GM12878 (cell line): ENCODE measurements around the gene KPNA1. TPM values are rescaled to one million over a fixed set of nuclear protein-coding genes. Genes with fewer than 3 reads are reported as not detected.
A peak's percentile ranks its signal among the peaks of the same experiment; 100 is the strongest.

ENCODE experiments used
- ATAC-seq: fragments of 200-7000 bp; cut with Tn5 transposase; 3 replicates; pipeline ENCODE4 v1.9.1; 2020; ENCODE audit warnings: mild to moderate bottlenecking, moderate library complexity
- BruUV-seq: library from RNA; stranded (reverse); fragments of 400-500 nt; replicated peaks from 2 replicates; lab custom pipeline; 2021; lab: Mats Ljungman, UMichigan
- CTCF ChIA-PET: fragments of 300-600 bp; sonication (Branson Sonifier 250); formaldehyde crosslinking; extraction: SDS; loops from one replicate; lab custom pipeline; 2021; ENCODE audit warnings: inconsistent platforms; lab: Yijun Ruan, JAX
- POLR2A ChIA-PET: fragments of 350-600 bp; formaldehyde crosslinking; extraction: SDS; loops from one replicate; lab custom pipeline; 2021; ENCODE audit warnings: inconsistent platforms; lab: Charles Lee
- RAD21 ChIA-PET: fragments of 300-600 bp; sonication (Branson Sonifier 250); formaldehyde crosslinking; loops from one replicate; lab custom pipeline; 2023; ENCODE audit warnings: antibody characterized with exemption; ENCODE audit not compliant: unreplicated experiment; lab: Charles Lee
- SMC1A ChIA-PET: fragments of 300-600 bp; sonication (Branson Sonifier 250); formaldehyde crosslinking; loops from one replicate; lab custom pipeline; 2023; ENCODE audit not compliant: unreplicated experiment, uncharacterized antibody; lab: Charles Lee
- DNase-seq: peaks from one replicate; pipeline ENCODE4 v3.0.0-alpha.2; 2011; ENCODE audit warnings: low read depth, low spot score
- FAIRE-seq: peaks from 3 replicates; lab custom pipeline; 2011; peaks lifted over from hg19 to GRCh38; lab: Jason Lieb, UNC
- H2AFZ ChIP-seq: 2 replicates; pipeline ENCODE4 v1.6.0; 2011; ENCODE audit warnings: low read depth, low read length, control low read depth; ENCODE audit not compliant: control insufficient read depth
- H3K27ac ChIP-seq: 2 replicates; pipeline ENCODE4 v1.5.1; 2011; ENCODE audit warnings: control low read depth; ENCODE audit not compliant: control insufficient read depth, insufficient read depth
- H3K27me3 ChIP-seq, 2 experiments: replicated peaks in 1 of 2; 2 replicates each; pipeline versions ENCODE4 v1.6.0 to v1.6.1; 2011; ENCODE audit warnings: low read length in 1 of 2; ENCODE audit not compliant: control insufficient read depth in 2 of 2, insufficient read depth in 2 of 2
- H3K36me3 ChIP-seq, 2 experiments: 2 replicates each; pipeline ENCODE4 v1.5.1; 2011; ENCODE audit warnings: low read length in 1 of 2; ENCODE audit not compliant: control insufficient read depth in 2 of 2, insufficient read depth in 2 of 2
- H3K4me1 ChIP-seq: 2 replicates; pipeline ENCODE4 v1.6.1; 2011; ENCODE audit warnings: mild to moderate bottlenecking, low read length, moderate library complexity, mixed read lengths; ENCODE audit not compliant: control insufficient read depth, insufficient read depth
- H3K4me2 ChIP-seq: 2 replicates; pipeline ENCODE4 v1.6.0; 2011; ENCODE audit warnings: control low read depth; ENCODE audit not compliant: control insufficient read depth, insufficient read depth
- H3K4me3 ChIP-seq: fragments of 200-600 bp; sonication (generic); 2 replicates; pipeline ENCODE4 v1.5.1; 2016
- H3K79me2 ChIP-seq: 2 replicates; pipeline ENCODE4 v1.6.0; 2011; ENCODE audit warnings: low read length; ENCODE audit not compliant: control insufficient read depth, insufficient read depth
- H3K9ac ChIP-seq: 2 replicates; pipeline ENCODE4 v1.8.0; 2011; ENCODE audit warnings: low read length, control low read depth, mixed read lengths; ENCODE audit not compliant: control insufficient read depth, insufficient read depth
- H3K9me3 ChIP-seq: replicated peaks from 3 replicates; pipeline ENCODE4 v1.5.1; 2011; ENCODE audit warnings: mild to moderate bottlenecking, low read length; ENCODE audit not compliant: control insufficient read depth, insufficient read depth
- H4K20me1 ChIP-seq: 2 replicates; pipeline ENCODE4 v1.6.0; 2011; ENCODE audit not compliant: control insufficient read depth, insufficient read depth
- ASH2L ChIP-seq: fragments of 300-600, 200-600 bp; sonication (generic); IDR thresholded peaks from 2 replicates; pipeline ENCODE4 v1.6.1; 2017; ENCODE audit warnings: low read depth, mild to moderate bottlenecking, borderline replicate concordance
- BCL11A ChIP-seq: IDR thresholded peaks from 2 replicates; pipeline ENCODE4 v1.6.1; 2011; ENCODE audit warnings: low read depth, low read length
- DPF2 ChIP-seq: fragments of 450-650 bp; IDR thresholded peaks from 2 replicates; pipeline ENCODE4 v1.6.1; 2017; ENCODE audit warnings: mild to moderate bottlenecking
- EP300 ChIP-seq, 2 experiments: fragments of 150-350 bp in 1 of 2; IDR thresholded peaks; 2 replicates each; pipeline ENCODE4 v1.6.1; 2011 to 2012; ENCODE audit warnings: low read depth in 2 of 2, low read length in 2 of 2, borderline replicate concordance in 1 of 2, improper control_type of control experiment in 1 of 2, inconsistent platforms in 1 of 2; ENCODE audit not compliant: control insufficient read depth in 1 of 2
- FOXM1 ChIP-seq: IDR thresholded peaks from 2 replicates; pipeline ENCODE4 v1.6.1; 2012; ENCODE audit warnings: low read depth, mild to moderate bottlenecking, inconsistent platforms, low read length, moderate library complexity
- MEF2A ChIP-seq: IDR thresholded peaks from 2 replicates; pipeline ENCODE4 v1.6.1; 2011; ENCODE audit warnings: low read depth, mild to moderate bottlenecking, low read length, moderate library complexity; ENCODE audit not compliant: insufficient read depth
- MYC ChIP-seq: IDR thresholded peaks from 2 replicates; pipeline ENCODE4 v1.6.1; 2011; ENCODE audit warnings: mild to moderate bottlenecking, low read length, moderate library complexity, inconsistent platforms; ENCODE audit not compliant: insufficient read depth, insufficient replicate concordance, insufficient read length, severe bottlenecking
- NFYA ChIP-seq: IDR thresholded peaks from 2 replicates; pipeline ENCODE4 v1.6.1; 2011; ENCODE audit warnings: low read depth, mild to moderate bottlenecking, low read length, improper control_type of control experiment, borderline replicate concordance
- PML ChIP-seq: IDR thresholded peaks from 2 replicates; pipeline ENCODE4 v1.6.1; 2012; ENCODE audit warnings: low read length, inconsistent platforms
- RAD21 ChIP-seq: IDR thresholded peaks from 2 replicates; pipeline ENCODE4 v1.6.1; 2011; ENCODE audit warnings: mild to moderate bottlenecking, low read depth, low read length, moderate library complexity; ENCODE audit not compliant: insufficient read depth
- SMARCA5 ChIP-seq: fragments of 450-650 bp; IDR thresholded peaks from 2 replicates; pipeline ENCODE4 v1.6.1; 2017; ENCODE audit warnings: mild to moderate bottlenecking
- SPI1 ChIP-seq: IDR thresholded peaks from 2 replicates; pipeline ENCODE4 v1.6.1; 2011; ENCODE audit warnings: low read depth, mild to moderate bottlenecking, low read length, moderate library complexity, borderline replicate concordance; ENCODE audit not compliant: insufficient read depth
- SUZ12 ChIP-seq: fragments of 200-600 bp; sonication (generic); IDR thresholded peaks from one replicate; pipeline ENCODE4 v1.6.1; 2018; ENCODE audit warnings: antibody characterized with exemption, mild to moderate bottlenecking; ENCODE audit not compliant: unreplicated experiment
- ZNF207 ChIP-seq: fragments of 450-650 bp; IDR thresholded peaks from 2 replicates; pipeline ENCODE4 v1.6.1; 2014; ENCODE audit warnings: antibody characterized with exemption, mild to moderate bottlenecking, borderline replicate concordance
- WGBS: methylation state at CpG from one replicate; pipeline ENCODE4 v1.1.6; 2016; ENCODE audit warnings: low lambda C conversion rate; ENCODE audit not compliant: insufficient replicate concordance, insufficient coverage; ENCODE audit errors: missing lambda C conversion rate; 5-methylcytosine and 5-hydroxymethylcytosine counted together
- in situ Hi-C: fragments of 300-500 bp; cut with MboI; formaldehyde crosslinking; loops from 9 replicates; pipeline ENCODE4 v1.14.3; 2018; ENCODE audit warnings: mixed read lengths
- intact Hi-C: fragments of 100-400 bp; cut with micrococcal nuclease; formaldehyde crosslinking; loops from one replicate; pipeline ENCODE4 v1.14.2; 2022; ENCODE audit not compliant: unreplicated experiment
- polyA plus RNA-seq, 11 experiments: library from polyadenylated mRNA; depleted of rRNA in 4 of 11; unstranded in 6 of 11; stranded (reverse) in 5 of 11; fragments of >200 nt; fragmentation: Nextera tagmentation in 4 of 11; fragmentation: Illumina TruSeq in 1 of 11; extraction: Ambion mirVana in 4 of 11; extraction: Trizol in 1 of 11; gene quantifications; 1 replicate in 1 of 11; 2 replicates in 10 of 11; pipeline versions ENCODE4 v1.2.1 to v1.2.3, GENCODE V29; 2011 to 2016; ENCODE audit warnings: inconsistent platforms in 2 of 11, missing spikeins in 2 of 11, low read depth in 1 of 11
- total RNA-seq, 4 experiments: library from RNA; depleted of rRNA in 3 of 4; stranded (reverse); fragments of >200 nt in 3 of 4; fragmentation: Illumina TruSeq in 1 of 4; extraction: Trizol in 1 of 4; gene quantifications; 2 replicates each; pipeline versions ENCODE4 v1.2.1 to v1.2.3, GENCODE V29; 2013 to 2021
- TF ChIP-seq, protein P1 (sequence below): fragments of 450-650 bp; IDR thresholded peaks from 2 replicates; pipeline ENCODE4 v1.6.1; 2017; ENCODE audit warnings: antibody characterized with exemption, mild to moderate bottlenecking, moderate library complexity

KPNA1 gene
- total and polyA plus RNA-seq, 10 of the 15 experiments (the other 5 are each of a cell fraction or from before 2014, with no cell fraction given), result 8.5 to 52.7 (median 41.0) TPM

DNA sequence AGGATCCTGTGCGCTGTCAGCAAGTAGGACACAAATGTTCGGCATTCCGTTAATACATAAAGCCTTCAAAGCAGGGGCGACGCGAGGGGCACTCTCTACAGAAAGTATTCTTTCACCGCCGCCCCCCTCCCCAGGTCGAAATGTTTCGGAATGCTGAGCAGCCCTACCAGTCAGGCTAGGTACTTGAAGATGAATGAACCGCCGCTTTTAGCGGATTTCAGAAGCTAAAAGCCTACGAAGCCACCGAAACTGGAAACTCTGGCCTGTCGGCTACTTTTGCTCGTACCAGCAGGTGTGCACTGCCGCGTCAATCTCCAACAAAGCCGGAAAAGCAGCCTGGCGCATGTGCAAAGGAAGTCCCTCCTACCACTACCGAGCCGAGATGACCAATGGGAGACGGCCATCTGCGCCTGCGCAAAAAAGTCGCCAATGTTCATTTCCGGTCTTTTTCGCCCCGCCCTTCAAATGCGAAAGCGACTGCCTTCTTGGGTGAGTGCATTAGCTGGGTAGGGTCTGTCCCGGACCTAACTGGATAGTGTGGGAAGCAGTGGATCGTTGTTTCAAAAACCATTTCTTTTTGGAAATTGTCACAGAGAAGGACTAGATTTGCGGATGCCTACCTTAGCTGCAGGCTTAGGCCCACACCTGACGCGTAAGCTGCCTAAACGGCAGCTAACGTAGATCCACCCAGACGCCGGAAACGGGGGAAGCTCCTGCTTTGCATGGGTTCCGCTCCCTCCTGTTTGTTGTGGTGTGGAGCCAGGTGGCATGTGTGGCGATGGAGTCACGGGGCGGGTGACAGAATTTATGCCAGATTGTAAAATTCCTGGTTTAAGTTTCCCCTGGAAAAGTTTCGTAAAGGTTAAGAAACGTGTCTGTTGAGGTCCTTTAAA, 98.7 kb downstream of the KPNA1 start, which contains the start of gene WDR5B:
TSS of gene WDR5B (minus strand) at position 301 of the 893 bp plus-strand sequence. CDS start 534 bp downstream, outside the sequence.
- Histone ChIP-seq H3K4me1 (peaks cover 14% of the 10 kb centered on the region; the same call in 1 of the 2 replicates), H3K4me3 (peak within 1 kb of the TSS; percentile 77), H4K20me1 (no peaks in the 10 kb centered on the region), H3K36me3 (peaks cover 0 to 5% of the 10 kb centered on the region in 2 experiments; a peak in 2 of 4 replicates), H3K27ac (peak within 1 kb of the TSS; percentile 91), H3K27me3 (no peaks in the 10 kb centered on the region), H3K9ac (peak within 1 kb of the TSS; percentile 75), H3K9me3 (no peaks in the 10 kb centered on the region), H3K4me2 (peak within 1 kb of the TSS; percentile 96), H2AFZ (peak within 1 kb of the TSS; percentile 84), H3K79me2 (peaks cover 32% of the 10 kb centered on the region)
- under 1% methylated on average over 48 of the region's 48 CpGs for whole genome bisulfite sequencing
- ATAC-seq (peak; percentile 95), DNase-seq (peak; percentile 98), FAIRE-seq (no peak)
- in situ Hi-C loops (no loop called here), intact Hi-C loops (no loop called here)
- ChIA-PET RAD21 (interaction anchor here (0.8 to 3.7 kb wide), 20 partner anchors 8 to 314 kb away, joined by 3 to 20 read pairs (median 4); partner anchors contain the start of genes FAM162A, KPNA1 and MIX23), SMC1A (interaction anchor here (0.7 to 3.0 kb wide), 32 partner anchors 8 to 870 kb away, joined by 3 to 31 read pairs (median 4); partner anchors contain the start of genes FAM162A, KPNA1, MIX23 and POLQ), POLR2A (interaction anchor here (0.5 to 3.0 kb wide), 21 partner anchors 9 to 852 kb away, joined by 3 to 16 read pairs (median 4); partner anchors contain the start of genes FAM162A, KPNA1 and MIX23), CTCF (interaction anchor here (0.6 to 3.2 kb wide), 17 partner anchors 9 to 150 kb away, joined by 3 to 29 read pairs (median 4); partner anchors contain the start of genes FAM162A and KPNA1)
- TSS peak; percentile 83 for BruUV-seq
- peak; percentile 71 for TF ChIP-seq ZNF207
- peak; percentile 99 for TF ChIP-seq PML
- 0 out of 2 replicates have a peak, but pooled peaks have one; percentile 15 for TF ChIP-seq SMARCA5
- no peak for TF ChIP-seq MEF2A
- TF ChIP-seq SUZ12, result no peak
- TF ChIP-seq RAD21, result no peak
- TF ChIP-seq ASH2L, result 0 out of 2 replicates have a peak, but pooled peaks have one; percentile 32
- peak; percentile 67; the same call in 1 of the 2 replicates for TF ChIP-seq DPF2
- peak; percentile 59 for TF ChIP-seq FOXM1
- TF ChIP-seq SPI1, result no peak; the same call in 1 of the 2 replicates
- peak; percentile 31; the same call in 1 of the 2 replicates for TF ChIP-seq BCL11A
- TF ChIP-seq MYC, result peak; percentile 33
- TF ChIP-seq, protein P1, sequence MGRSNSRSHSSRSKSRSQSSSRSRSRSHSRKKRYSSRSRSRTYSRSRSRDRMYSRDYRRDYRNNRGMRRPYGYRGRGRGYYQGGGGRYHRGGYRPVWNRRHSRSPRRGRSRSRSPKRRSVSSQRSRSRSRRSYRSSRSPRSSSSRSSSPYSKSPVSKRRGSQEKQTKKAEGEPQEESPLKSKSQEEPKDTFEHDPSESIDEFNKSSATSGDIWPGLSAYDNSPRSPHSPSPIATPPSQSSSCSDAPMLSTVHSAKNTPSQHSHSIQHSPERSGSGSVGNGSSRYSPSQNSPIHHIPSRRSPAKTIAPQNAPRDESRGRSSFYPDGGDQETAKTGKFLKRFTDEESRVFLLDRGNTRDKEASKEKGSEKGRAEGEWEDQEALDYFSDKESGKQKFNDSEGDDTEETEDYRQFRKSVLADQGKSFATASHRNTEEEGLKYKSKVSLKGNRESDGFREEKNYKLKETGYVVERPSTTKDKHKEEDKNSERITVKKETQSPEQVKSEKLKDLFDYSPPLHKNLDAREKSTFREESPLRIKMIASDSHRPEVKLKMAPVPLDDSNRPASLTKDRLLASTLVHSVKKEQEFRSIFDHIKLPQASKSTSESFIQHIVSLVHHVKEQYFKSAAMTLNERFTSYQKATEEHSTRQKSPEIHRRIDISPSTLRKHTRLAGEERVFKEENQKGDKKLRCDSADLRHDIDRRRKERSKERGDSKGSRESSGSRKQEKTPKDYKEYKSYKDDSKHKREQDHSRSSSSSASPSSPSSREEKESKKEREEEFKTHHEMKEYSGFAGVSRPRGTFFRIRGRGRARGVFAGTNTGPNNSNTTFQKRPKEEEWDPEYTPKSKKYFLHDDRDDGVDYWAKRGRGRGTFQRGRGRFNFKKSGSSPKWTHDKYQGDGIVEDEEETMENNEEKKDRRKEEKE, result 0 out of 2 replicates have a peak, but pooled peaks have one; percentile 43
- TF ChIP-seq EP300 (IDR thresholded peaks at IDR 0.05; ENCODE audit: borderline replicate concordance in 1 of 2, control insufficient read depth in 1 of 2, low read depth in 2 of 2, low read length in 2 of 2), result peak; percentile 33 to 43; a peak in 1 of 4 replicates
- TF ChIP-seq NFYA, result no peak
